AG04450 (cell line): Measurements from ENCODE around the gene FTCDNL1. TPM values are rescaled to one million over a fixed set of nuclear protein-coding genes. Genes with fewer than 3 reads are reported as not detected.

Source experiments
- CTCF ChIA-PET: fragments of 300-600, 350-600 bp; formaldehyde crosslinking; extraction: SDS; loops from one replicate; lab custom pipeline; 2022; ENCODE audit warnings: antibody characterized with exemption, inconsistent platforms; lab: Charles Lee
- POLR2A ChIA-PET: fragments of 350-600 bp; formaldehyde crosslinking; extraction: SDS; loops from one replicate; lab custom pipeline; 2021; ENCODE audit warnings: antibody characterized with exemption, inconsistent platforms; lab: Yijun Ruan, JAX
- DNase-seq: peaks from one replicate; pipeline ENCODE4 v3.0.0-alpha.2; 2011; ENCODE audit warnings: low read depth, low spot score
- H3K27ac ChIP-seq: one replicate; pipeline ENCODE4 v1.5.1; 2012; ENCODE audit warnings: low read depth, low read length, control low read depth
- H3K27me3 ChIP-seq: one replicate; pipeline ENCODE4 v1.6.0; 2012; ENCODE audit warnings: low read length; ENCODE audit not compliant: control insufficient read depth, insufficient read depth
- H3K4me3 ChIP-seq: 2 replicates; pipeline ENCODE4 v1.5.1; 2011; ENCODE audit warnings: mild to moderate bottlenecking, low read depth, low read length, control low read depth
- H3K9me3 ChIP-seq: 2 replicates; pipeline ENCODE4 v1.5.1; 2012; ENCODE audit warnings: low read length; ENCODE audit not compliant: control insufficient read depth, insufficient read depth
- polyA plus RNA-seq: library from polyadenylated mRNA; depleted of rRNA; stranded (reverse); fragments of >200 nt; gene quantifications from 2 replicates; pipeline ENCODE4 v1.2.3, GENCODE V29; 2011
- TF ChIP-seq, protein P1 (sequence below): IDR thresholded peaks from 2 replicates; pipeline ENCODE4 v1.5.1; 2011; ENCODE audit warnings: low read depth, low read length, control low read depth, inconsistent platforms

The FTCDNL1 gene
- polyA plus RNA-seq, 1 experiment = 0.10 TPM

DNA sequence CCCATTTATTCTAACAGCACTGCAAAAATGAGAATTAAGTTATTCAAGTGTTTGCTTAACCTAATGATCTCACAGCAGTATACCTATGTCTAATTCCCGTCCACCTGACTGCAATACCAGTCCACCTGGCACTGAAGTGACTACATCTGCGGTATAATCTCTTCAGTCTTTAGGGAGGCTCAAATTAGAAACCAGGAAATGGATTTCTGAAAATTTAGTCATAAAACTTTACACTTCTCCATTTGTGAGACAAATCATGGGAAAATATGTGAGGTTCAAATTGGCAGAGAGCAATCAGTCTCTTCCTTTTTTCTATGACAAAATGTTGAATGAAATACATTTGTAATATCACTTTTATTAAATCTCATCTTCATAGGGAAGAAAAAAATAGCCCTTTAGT, 33.0 kb downstream of the FTCDNL1 start:
- no peaks in the 10 kb centered on the region for H3K9me3 ChIP-seq
- TF ChIP-seq, protein P1, sequence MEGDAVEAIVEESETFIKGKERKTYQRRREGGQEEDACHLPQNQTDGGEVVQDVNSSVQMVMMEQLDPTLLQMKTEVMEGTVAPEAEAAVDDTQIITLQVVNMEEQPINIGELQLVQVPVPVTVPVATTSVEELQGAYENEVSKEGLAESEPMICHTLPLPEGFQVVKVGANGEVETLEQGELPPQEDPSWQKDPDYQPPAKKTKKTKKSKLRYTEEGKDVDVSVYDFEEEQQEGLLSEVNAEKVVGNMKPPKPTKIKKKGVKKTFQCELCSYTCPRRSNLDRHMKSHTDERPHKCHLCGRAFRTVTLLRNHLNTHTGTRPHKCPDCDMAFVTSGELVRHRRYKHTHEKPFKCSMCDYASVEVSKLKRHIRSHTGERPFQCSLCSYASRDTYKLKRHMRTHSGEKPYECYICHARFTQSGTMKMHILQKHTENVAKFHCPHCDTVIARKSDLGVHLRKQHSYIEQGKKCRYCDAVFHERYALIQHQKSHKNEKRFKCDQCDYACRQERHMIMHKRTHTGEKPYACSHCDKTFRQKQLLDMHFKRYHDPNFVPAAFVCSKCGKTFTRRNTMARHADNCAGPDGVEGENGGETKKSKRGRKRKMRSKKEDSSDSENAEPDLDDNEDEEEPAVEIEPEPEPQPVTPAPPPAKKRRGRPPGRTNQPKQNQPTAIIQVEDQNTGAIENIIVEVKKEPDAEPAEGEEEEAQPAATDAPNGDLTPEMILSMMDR = no peak
- ChIA-PET CTCF (no interaction called here), POLR2A (no interaction called here)
- DNase-seq = no peak
- H3K27ac ChIP-seq = no peak overlapping the region
- H3K4me3 ChIP-seq = no peak overlapping the region
- H3K27me3 ChIP-seq = no peaks in the 10 kb centered on the region

DNA sequence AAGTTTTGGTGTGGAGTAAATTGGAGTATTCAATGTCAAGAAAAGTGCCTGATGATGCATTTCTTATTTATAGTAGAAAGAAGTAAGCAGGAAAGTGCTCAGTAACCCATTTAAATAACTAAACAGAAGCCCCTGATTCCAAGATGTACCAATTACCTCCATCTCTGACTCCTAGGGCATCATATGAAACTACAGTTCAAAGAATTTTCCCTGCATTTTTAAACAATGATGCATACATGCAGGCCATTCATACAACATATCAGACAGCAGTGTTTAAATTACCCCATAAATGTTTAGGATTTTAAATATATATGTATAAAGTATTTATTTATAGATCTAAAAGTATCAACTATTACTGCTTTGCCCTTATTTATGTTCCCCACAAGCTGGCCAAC, 36.2 kb downstream of the FTCDNL1 start:
- CTCF ChIA-PET = interaction anchor here (1.0 kb wide), 1 partner anchor 218 kb away, joined by 3 read pairs; no protein-coding TSS in a partner anchor
- POLR2A ChIA-PET = no interaction called here
- Histone ChIP-seq H3K27me3 (no peaks in the 10 kb centered on the region), H3K4me3 (no peak overlapping the region), H3K9me3 (no peaks in the 10 kb centered on the region), H3K27ac (no peak overlapping the region)
- no peak for DNase-seq
- TF ChIP-seq, protein P1 = no peak

DNA sequence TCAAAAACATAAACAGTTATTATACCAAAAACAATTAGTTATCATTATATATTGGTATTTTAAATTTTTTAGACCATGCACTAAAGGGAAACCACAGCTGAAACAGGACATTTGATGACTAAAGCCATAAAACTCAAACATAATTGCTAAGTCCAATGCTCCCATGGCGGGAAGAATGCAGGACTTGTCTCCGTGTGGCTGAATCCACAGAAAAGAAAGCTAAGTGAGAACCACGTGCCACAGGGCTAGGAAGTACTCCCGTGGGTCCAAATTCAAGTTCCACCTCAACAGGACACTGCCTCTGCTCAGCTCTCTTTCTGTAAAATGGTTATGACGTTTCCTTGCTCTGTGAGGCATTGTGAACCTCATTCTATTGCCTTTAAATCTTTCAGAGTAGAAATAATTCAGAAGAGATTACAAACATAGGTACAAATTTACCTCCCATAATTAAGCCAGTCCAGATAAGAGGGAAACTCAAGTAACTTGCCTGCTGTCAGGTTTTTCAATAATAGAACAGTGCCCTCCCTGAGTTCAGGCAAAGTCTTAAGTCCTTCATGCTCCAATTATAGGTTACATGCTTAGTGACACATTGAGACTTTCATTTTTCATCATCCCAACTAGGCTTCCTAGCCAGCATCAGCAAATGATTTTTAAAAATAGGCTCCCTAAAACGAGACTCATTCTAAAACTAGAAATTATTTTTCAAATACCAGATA, 36.7 kb downstream of the FTCDNL1 start:
- Histone ChIP-seq H3K9me3 (no peaks in the 10 kb centered on the region), H3K4me3 (no peak overlapping the region), H3K27me3 (no peaks in the 10 kb centered on the region), H3K27ac (no peak overlapping the region)
- ChIA-PET POLR2A (no interaction called here), CTCF (interaction anchor here (1.0 kb wide), 1 partner anchor 217 kb away, joined by 3 read pairs; no protein-coding TSS in a partner anchor)
- DNase-seq = no peak
- TF ChIP-seq, protein P1 = no peak

DNA sequence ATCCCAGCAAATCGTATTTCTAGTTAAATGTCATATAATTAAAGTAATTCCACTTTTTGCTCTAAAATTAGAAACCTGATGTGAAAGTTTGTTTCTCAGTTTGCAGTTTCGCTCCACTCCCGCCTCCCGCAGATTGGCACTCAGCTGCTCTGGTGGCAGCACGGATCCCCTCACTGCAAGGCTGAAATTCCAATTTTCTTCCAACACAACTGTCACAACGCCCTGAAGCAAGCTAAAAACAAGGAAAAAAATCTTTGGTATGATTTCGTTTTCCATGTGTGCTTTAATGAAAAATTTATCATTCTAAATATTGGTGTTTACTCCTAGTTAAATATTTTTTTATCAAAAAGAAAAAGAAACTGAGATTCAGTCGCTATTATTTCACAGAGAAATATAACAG, 38.5 kb downstream of the FTCDNL1 start:
- Histone ChIP-seq H3K27me3 (no peaks in the 10 kb centered on the region), H3K9me3 (no peaks in the 10 kb centered on the region), H3K4me3 (no peak overlapping the region), H3K27ac (no peak overlapping the region)
- CTCF ChIA-PET = no interaction called here
- DNase-seq = no peak
- TF ChIP-seq, protein P1 = no peak
- POLR2A ChIA-PET = no interaction called here

DNA sequence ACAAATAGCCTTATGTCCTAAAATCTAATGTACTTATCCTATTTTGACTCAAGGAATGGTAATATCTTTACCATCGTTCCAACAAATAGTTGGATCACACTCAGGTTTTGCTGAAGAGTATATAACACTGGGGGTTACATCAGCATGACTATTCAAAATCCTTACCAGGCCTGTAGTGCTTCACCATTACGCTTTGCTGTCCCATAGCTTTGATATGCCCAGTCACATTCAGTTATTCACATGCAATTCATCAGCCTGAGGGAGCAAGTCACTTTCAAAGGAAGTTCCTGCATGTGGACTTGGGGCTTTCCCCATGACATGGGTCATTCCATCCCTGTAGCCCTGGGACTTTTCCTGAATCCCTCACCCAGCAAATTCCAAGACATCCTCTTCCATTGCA, 39.6 kb downstream of the FTCDNL1 start:
- Histone ChIP-seq H3K9me3 (no peaks in the 10 kb centered on the region), H3K27ac (no peak overlapping the region), H3K4me3 (no peak overlapping the region), H3K27me3 (no peaks in the 10 kb centered on the region)
- ChIA-PET CTCF (interaction anchor here (0.7 kb wide), 1 partner anchor 15 kb away, joined by 4 read pairs; no protein-coding TSS in a partner anchor), POLR2A (no interaction called here)
- TF ChIP-seq, protein P1 = no peak
- DNase-seq = no peak
